Stimulated activated CD4-positive, alpha-beta T cell treated with anti-CD3 and anti-CD28 coated beads, TNF-alpha, amount 100 ng/mL, for 4 hours (primary cell): ENCODE results near the gene TOR4A.

Experiments used
- DNase-seq, 3 experiments: peaks; one replicate each; pipeline ENCODE4 v3.0.0-alpha.2; 2020; ENCODE audit warnings: low read depth in 3 of 3

The TOR4A gene

DNA sequence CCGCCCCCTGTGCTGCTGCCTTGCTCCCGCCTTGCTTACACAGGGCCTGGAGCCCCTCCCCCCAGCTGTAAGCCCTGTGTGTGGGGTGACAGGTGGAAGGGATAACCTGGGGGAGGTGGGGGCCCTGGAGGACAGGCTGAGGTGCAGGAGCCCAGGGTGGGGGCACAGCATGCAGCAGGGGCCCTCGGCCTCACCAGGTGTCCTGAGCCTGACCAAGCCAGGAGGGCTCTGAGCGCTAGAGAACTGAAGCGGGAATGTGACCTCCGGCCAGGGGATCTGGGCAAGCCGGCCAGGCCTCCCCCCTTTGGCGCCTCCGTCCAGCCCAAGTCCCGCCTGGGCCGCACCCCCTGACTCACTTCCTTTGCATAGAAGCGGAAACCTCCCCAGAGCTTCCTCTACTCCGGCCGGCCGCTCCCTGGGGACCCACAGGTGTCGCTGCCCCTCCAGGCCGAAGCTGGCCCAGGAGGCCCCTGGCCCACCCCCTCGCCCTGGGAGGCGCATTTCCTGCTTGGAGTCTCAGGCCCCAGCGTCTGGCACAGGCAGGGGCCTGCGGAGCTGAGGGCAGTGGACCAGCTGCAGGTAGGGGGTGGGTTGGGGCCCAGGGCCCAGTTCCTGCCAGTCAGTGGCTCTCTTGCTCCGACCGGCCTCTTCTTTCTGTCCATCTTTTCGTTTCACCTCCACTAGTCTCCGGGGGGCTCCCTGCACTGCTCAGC, at the start of gene TOR4A:
Gene TOR4A (plus strand): TSS at position 398 of the 713 bp plus-strand sequence. CDS start 964 bp downstream, outside the sequence.
- DNase-seq: no peak

DNA sequence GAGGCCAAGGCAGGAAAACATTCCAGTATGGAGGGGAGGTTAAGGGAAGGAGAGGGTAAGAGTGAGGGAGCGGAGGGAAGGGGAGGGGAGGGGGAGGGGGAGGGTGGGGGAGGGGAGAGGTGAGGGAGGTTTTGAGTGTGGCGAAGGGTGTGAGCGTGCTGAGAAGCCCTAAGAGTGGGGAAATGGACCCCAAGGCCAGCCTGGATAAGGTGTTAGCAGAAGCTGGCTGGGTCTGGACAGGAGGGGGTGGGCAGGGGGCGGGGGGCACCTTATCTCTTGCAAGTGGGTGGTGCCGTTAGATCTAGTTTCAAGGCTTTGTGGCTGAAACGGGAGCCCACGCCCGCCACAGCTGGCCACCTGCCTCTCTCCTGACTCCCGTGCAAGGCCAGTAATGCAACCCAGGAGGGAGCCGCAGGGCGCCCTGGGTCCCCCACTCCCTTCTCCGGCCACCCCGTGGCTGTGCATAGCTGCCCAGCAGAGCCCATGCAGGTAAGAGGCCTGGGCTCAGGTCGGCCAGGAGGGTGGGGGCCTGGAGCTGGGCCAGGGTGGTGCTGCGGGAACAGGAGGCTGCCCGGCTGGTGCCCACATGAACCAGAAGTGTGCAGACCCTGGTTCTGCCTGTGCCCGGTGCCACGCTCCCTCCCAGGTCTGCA, 49.5 kb upstream of the TOR4A start:
- no peak for DNase-seq

DNA sequence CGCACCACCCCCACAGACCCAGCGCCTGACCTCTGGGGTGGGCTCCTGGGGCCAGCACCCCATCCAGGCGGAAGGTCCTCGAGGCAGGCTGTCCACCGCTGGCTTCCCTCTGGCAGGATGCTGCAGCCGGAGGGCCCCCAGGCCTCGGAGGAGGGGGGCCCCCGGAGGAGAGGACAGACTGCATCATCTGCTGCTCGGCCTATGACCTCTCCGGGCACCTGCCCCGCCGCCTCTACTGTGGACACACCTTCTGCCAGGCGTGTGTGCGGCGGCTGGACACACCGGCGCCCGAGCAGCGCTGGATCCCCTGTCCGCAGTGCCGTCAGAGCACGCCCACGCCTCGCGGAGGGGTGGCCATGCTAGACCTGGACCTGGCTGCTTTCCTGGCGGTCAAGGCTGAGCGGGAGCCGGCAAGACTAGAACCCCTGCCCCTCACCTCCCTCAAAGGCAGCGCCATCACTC, 49.0 kb upstream of the TOR4A start:
- no peak for DNase-seq

DNA sequence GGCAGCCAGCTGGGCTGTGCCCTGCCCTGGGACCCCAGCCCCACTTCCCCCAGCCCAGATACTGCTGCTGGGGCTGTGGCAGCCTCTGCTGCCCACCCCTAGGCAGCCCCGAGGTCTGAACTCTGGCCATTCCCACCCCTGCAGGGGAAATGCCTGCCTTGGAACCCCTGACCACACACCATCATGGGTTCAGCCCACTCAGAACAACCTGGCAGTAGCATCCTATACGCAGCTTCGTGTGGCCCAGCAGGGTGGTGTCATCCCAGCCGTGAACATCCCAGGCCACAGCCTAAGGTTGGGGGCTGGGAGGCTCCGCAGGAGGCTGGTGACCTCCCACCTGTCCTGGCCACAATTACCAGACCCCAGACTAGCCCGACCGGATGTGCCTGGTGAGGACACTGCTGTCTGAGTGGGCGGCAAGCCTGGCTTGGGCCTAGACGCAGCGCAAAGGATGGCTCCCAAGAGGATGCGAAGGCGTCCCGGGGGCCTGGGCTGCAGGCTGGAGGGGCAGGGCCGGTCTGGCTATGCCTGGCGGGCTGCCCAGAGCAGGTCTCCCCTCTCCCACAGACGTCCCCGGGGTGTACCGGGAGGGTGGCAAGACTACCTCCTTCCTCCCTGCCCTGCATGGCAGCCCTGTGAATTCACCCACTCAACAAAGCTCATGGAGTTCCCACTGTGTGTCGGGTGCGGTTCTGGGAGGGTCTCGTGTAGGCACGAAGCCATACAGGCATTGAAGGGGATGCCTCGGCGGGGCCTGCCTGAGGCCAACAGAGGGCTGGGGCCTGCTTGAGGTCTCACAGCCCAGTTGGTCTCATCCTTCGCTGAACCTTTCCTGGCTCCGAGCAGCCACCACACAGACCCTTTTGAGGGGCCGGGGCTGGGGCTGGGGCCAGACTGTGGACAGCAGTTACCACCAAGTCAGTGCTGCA, 48.3 kb upstream of the TOR4A start:
- no peak for DNase-seq

DNA sequence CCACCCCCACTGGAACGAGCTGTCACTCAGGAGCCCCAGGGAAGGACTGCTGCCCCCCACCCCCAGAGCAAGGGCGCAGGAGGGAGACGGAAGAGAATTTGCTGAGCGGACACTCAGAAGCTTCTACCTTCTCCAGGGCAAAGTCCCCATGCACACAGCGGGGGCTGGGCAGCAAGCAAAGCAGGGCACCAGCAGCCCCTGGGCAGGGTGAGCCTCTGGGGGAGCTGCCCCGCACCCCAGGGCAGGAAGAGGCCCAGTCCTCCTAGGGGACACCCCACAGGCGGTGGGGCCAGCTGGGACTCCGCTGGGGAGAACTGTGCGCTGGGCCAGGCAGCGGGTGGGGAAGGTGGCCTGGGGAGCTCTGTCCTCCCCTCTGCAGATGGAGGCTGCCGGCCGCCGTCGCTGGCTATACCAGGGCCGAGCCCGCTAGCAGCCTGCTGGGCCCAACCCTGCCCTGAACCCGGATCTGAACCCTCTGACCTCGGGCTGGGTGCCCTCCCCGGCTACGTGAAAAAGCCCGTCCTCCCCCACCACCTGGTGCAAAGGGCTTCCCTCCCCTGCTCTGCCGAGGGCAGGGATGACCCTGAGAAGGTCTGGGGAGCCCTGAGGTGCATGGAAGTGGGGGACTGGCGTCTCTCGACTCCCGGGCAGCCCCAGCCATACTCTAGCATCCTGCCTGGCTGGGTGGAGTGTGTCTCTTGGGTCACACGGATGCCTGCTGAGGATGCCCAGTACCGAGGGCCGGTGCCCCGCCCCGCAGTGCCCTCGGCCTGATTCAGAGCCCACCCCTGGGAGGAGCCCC, 47.4 kb upstream of the TOR4A start:
- no peak for DNase-seq

DNA sequence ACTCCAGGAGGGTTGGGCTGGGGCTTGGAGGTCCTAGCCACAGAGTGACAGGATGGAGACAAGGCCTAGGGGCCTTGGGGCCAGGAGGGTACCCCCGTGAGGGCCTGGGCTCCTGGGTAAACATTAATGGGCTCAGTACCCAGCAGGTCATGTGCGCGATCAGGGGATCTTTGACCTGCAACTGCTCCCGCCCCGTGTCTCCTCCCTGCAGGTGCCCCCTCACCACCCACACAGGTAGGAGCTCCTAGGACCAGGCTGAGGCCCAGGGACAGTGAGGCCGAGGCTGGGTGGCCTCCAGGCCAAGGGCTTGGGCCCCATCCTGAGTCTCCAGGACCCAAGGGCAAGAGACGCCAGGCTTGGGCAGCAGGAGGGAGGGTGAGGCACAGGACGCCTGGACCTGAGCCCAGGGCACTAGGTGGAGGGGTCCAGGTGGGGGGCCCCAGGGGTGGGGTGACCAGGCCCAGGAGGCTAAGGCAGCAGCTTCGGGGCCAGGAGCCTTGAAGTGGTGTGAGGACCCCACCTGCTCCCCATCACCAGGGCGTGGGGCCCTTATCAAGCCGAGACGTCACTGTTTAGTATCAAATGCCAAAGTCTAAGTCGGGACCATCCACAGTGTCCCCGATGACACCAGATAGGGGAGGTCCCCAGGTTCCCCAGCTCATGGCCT, 46.7 kb upstream of the TOR4A start, which contains the start of gene SLC34A3:
Gene SLC34A3 (plus strand): TSS at position 197 of the 667 bp plus-strand sequence. CDS start 802 bp downstream, outside the sequence.
- DNase-seq: no peak

DNA sequence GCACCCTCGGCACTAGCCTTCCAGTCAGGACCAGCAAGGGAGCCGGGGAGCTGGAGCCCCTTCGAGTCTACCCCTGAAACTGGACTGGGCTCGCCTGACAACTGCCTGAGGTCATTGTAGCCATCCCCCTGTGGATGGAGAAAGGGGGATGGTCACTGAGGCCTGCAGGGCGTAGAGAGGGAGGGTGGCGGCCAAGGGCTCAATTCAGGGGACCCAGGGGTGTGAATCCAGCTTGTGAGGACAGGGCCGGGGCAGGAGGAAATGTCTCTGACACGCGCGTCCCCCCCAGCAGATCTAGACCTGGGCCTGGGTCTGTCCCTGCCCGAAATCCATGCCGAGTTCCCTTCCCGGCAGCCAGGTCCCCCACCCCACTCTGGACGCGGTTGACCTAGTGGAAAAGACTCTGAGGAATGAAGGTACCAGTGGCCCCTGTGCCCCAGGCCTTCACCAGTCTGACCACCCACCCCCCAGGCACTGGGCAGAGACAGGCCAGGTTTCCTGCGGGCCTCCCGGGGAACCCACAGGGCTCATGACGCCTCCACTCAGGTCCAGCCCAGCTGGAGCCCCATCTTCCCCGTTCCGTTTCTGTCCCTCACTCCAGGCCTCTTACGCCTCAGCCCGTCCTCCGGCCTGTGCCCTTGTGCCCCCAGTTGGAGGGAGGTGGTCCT, 46.0 kb upstream of the TOR4A start:
- no peak for DNase-seq

DNA sequence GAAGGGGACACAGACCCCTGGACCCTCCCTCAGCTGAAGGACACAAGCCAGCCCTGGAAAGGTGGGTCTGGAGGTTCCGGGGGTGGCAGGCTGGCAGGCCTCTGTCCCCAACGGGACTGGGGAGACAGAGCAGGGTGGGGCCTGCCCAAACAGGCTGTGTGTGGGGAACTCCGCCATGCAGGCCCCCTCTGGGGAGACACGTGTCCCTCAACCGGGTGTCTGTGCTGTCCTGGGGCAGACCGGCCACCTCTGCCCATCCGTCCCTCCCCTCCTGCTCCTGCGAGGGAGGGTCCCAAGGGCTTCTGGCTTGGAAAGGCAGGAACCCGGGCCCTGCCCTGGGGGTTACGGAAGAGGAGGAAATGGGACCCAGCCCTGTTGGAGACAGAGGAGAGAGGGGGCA, 45.4 kb upstream of the TOR4A start:
- DNase-seq: no peak

DNA sequence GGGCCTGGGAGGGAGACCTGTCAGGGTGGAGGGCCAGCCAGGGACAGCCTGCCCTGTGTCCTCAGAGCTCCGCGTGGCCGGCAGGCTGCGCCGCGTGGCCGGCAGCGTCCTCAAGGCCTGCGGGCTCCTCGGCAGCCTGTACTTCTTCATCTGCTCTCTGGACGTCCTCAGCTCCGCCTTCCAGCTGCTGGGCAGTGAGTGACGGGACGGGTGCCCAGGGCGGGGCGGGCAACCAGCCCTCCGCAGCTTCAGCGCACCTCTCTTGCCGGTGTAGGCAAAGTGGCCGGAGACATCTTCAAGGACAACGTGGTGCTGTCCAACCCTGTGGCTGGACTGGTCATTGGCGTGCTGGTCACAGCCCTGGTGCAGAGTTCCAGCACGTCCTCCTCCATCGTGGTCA, 45.0 kb upstream of the TOR4A start:
- no peak for DNase-seq

DNA sequence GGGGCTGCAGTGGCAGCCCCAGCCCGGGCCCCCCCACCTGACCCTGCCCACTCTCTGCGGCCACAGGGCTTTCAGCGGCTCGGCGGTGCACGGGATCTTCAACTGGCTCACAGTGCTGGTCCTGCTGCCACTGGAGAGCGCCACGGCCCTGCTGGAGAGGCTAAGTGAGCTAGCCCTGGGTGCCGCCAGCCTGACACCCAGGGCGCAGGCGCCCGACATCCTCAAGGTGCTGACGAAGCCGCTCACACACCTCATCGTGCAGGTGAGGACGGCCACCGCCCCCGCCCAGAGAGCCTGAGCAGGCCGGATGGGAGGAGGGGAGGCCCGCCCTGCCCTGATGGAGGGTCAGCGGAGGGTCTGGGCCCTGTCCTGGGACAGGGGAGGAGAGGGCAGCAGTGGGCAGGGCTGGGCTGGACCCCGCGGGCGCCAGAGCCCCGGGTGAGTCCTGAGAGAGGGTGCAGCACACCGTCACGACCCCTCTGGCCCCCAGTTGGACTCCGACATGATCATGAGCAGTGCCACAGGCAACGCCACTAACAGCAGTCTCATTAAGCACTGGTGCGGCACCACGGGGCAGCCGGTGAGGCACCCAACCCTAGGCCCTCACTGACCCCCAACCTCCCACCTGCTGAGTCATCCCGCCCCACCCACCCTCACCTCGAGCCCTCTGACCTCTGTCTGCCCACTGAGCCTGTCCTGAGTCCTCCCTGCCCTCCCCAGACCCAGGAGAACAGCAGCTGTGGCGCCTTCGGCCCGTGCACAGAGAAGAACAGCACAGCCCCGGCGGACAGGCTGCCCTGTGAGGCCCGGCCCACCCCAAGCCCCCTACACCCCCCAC, 44.2 kb upstream of the TOR4A start:
- no peak for DNase-seq

DNA sequence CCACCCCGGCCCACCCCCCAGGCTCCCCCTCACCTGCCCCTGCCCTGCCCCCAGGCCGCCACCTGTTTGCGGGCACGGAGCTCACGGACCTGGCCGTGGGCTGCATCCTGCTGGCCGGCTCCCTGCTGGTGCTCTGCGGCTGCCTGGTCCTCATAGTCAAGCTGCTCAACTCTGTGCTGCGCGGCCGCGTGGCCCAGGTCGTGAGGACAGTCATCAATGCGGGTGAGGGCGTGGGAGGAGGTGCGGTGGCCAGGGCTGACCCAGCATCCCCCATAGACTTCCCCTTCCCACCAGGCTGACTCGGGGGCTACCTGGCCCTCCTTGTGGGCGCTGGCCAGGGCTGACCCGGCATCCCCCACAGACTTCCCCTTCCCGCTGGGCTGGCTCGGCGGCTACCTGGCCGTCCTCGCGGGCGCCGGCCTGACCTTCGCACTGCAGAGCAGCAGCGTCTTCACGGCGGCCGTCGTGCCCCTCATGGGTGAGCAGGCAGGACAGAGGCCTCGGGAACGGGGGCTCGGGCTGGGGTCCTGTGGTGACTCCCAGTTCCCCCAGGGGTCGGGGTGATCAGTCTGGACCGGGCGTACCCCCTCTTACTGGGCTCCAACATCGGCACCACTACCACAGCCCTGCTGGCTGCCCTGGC, 43.4 kb upstream of the TOR4A start:
- no peak for DNase-seq

DNA sequence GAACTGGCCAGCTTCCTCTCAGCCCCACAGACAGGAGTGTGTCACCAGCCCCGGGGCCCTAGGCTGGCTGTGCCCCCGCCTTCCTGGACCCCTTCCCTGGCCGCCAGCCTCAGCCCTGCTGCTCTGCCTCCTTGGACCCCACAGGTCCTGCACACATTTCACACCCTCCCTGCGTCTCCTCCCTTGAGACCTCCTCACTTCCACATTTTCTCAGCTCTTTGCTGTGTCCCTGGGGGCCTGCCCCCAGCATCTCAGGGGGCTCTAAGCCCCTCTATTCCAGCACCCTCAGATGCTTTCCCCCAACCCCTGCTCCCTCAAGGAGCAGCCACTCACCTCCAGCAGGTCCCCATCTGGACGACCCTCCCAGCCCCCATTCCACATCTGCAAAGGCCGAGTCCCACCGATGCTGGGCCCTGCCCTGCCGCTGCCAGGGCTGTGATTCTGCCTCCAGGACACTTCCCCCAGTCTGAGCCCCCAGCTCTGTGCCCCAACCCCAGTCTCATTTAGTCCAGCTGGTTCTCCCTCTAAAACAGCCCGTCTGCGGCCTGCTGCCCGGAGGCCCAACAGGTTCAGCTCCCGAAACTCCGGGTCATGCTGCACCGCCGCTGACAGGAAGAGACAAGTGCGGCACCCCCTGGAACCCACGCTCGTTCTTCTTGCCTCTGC, 42.6 kb upstream of the TOR4A start:
- no peak for DNase-seq

DNA sequence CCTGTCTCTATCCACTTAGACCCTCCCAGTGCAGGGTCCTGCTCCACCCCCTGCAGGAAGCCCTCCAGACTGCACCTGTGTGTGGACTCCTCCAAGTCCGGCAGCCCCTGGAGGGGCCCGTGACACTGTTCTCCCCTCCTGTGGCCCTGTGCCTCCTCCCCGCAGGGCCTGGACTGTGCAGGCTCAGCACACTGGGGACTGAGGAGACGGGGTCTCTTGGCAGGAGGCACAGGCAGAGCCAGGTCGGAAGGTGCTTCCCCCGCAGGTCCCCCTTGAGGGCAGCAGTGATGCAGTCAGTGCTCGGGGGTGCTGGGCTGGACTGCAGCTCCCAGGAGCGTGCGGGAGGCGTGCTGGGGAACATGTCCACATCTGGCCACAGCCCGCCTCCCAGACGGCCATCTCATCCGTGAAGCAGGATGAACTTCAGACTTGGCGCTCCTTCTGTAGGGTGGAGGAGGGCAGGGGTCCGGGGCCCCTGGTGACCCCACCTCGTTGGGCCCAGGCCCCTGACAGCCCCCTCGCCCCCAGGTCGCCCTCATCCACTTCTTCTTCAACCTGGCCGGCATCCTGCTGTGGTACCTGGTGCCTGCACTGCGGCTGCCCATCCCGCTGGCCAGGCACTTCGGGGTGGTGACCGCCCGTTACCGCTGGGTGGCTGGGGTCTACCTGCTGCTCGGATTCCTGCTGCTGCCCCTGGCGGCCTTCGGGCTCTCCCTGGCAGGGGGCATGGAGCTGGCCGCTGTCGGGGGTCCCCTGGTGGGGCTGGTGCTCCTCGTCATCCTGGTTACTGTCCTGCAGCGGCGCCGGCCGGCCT, 41.9 kb upstream of the TOR4A start:
- no peak for DNase-seq

DNA sequence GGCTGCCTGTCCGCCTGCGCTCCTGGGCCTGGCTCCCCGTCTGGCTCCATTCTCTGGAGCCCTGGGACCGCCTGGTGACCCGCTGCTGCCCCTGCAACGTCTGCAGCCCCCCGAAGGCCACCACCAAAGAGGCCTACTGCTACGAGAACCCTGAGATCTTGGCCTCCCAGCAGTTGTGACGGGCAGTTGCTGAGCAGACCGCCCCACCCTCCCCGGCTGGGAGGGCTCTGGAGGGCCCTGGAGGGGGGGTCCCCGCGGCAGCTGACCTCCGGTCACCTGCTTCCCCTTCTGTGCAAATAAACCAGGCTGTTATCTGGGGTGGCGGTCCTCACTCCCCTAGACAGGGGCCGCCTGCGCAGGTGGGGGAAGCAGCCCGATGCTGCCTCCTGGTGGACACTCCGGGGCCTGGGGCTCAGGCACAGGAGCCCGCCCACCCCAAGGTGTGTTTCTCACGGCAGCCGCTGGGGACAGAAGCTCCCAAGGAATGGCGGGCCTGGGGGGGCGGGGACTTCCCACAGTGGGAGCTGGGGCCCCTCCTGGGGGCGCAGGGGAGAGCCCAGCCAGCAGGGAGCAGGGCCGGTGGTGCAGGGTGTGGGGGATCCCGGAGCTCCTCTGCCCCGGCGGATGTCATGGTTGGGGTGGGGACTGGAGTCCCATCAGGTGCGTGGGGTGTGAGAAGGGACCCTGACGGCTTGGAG, 41.1 kb upstream of the TOR4A start:
- peak; percentile 84 to 90 (median 86) for DNase-seq

DNA sequence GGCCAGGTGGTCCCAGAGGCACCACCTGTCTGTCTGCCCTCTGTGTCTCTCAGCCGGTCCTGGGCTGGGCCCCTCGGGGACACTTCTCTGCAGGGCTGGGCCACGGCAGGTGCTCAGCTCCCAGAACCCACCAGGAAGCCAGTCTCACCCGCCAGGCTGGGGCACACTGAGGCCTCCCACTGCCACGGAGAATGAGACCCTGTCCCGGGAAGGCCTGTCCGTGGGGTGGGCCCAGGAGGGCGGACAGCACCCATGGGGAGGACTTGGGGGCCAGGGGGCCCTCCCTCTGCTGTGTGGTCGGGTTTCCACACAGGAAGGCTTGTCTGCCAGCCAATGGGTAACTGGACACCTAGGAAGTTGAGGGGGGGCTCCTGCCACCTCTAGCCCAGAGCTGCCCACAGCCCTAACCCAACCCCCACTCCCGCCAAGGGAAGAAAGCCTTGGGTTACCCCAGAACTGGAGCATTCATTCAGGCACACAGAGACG, 40.5 kb upstream of the TOR4A start:
- no peak for DNase-seq
